H1 (cell line): ENCODE results near the gene MAPK8. TPM values are rescaled to one million over a fixed set of nuclear protein-coding genes. Genes with fewer than 3 reads are reported as not detected.
A peak's percentile ranks its signal among the peaks of the same experiment; 100 is the strongest.

Experiments
- CTCF ChIA-PET: fragments of 300-600 bp; sonication (Branson Sonifier 250); formaldehyde crosslinking; loops from one replicate; lab custom pipeline; 2021; ENCODE audit not compliant: partially characterized antibody; lab: Charles Lee
- POLR2A ChIA-PET: fragments of 300-600 bp; sonication (Branson Sonifier 250); formaldehyde crosslinking; loops from one replicate; lab custom pipeline; 2021; ENCODE audit warnings: inconsistent platforms; ENCODE audit not compliant: partially characterized antibody; lab: Charles Lee
- DNase-seq, 2 experiments: peaks; one replicate each; pipeline versions ENCODE4 v3.0.0 to v3.0.0-alpha.2; 2010 to 2022; ENCODE audit warnings: low spot score in 2 of 2, low read depth in 1 of 2, mixed read lengths in 1 of 2
- FAIRE-seq: peaks from 2 replicates; lab custom pipeline; 2011; peaks lifted over from hg19 to GRCh38; lab: Jason Lieb, UNC
- H2AFZ ChIP-seq: 2 replicates; pipeline ENCODE4 v1.8.1; 2012; ENCODE audit warnings: low read length, inconsistent platforms
- H2AK5ac ChIP-seq: 2 replicates; pipeline ENCODE4 v1.6.1; 2013; ENCODE audit warnings: low read depth, low read length
- H2BK120ac ChIP-seq: replicated peaks from 2 replicates; pipeline ENCODE3; 2013; ENCODE audit warnings: low read depth, low read length, inconsistent platforms
- H2BK12ac ChIP-seq: 2 replicates; pipeline ENCODE4 v1.6.1; 2013; ENCODE audit warnings: low read depth, low read length
- H2BK15ac ChIP-seq: 2 replicates; pipeline ENCODE4 v1.6.1; 2013; ENCODE audit warnings: low read length
- H2BK20ac ChIP-seq: 2 replicates; pipeline ENCODE4 v1.6.1; 2013; ENCODE audit warnings: low read length
- H2BK5ac ChIP-seq: 2 replicates; pipeline ENCODE4 v1.6.1; 2013; ENCODE audit warnings: low read depth, low read length
- H3K14ac ChIP-seq: 2 replicates; pipeline ENCODE4 v1.6.1; 2013; ENCODE audit warnings: inconsistent platforms; ENCODE audit not compliant: insufficient read length
- H3K18ac ChIP-seq: 2 replicates; pipeline ENCODE4 v1.6.1; 2013; ENCODE audit warnings: low read length; ENCODE audit errors: extremely low read depth
- H3K23ac ChIP-seq: 2 replicates; pipeline ENCODE4 v1.6.1; 2013; ENCODE audit warnings: inconsistent platforms; ENCODE audit not compliant: insufficient read length
- H3K23me2 ChIP-seq: 2 replicates; pipeline ENCODE4 v1.6.1; 2013; ENCODE audit warnings: low read depth, low read length
- H3K27ac ChIP-seq: 2 replicates; pipeline ENCODE4 v1.6.1; 2011; ENCODE audit warnings: low read depth, low read length, inconsistent platforms
- H3K27me3 ChIP-seq, 4 experiments: replicated peaks in 1 of 4; 1 replicate in 1 of 4; 2 replicates in 3 of 4; pipeline versions ENCODE4 v1.6.1 to v1.8.1; 2011 to 2013; ENCODE audit warnings: low read length in 3 of 4, mild to moderate bottlenecking in 3 of 4, inconsistent platforms in 2 of 4, mixed read lengths in 2 of 4, moderate library complexity in 1 of 4; ENCODE audit not compliant: control insufficient read depth in 3 of 4, insufficient read depth in 3 of 4; ENCODE audit errors: extremely low read depth in 1 of 4
- H3K36me3 ChIP-seq, 4 experiments: 2 replicates each; pipeline versions ENCODE4 v1.6.1 to v1.8.1; 2011 to 2013; ENCODE audit warnings: mild to moderate bottlenecking in 4 of 4, low read length in 3 of 4, moderate library complexity in 2 of 4, control low read depth in 1 of 4, inconsistent platforms in 1 of 4; ENCODE audit not compliant: insufficient read depth in 4 of 4, control insufficient read depth in 2 of 4
- H3K4ac ChIP-seq: replicated peaks from 2 replicates; pipeline ENCODE3; 2013; ENCODE audit warnings: low read length, low read depth, mixed read lengths, inconsistent platforms; ENCODE audit not compliant: insufficient read length
- H3K4me1 ChIP-seq, 4 experiments: replicated peaks in 1 of 4; 1 replicate in 1 of 4; 2 replicates in 3 of 4; pipeline versions ENCODE4 v1.6.1 to v1.8.1; 2011 to 2013; ENCODE audit warnings: low read length in 3 of 4, inconsistent platforms in 2 of 4, mixed read lengths in 1 of 4; ENCODE audit not compliant: insufficient read depth in 4 of 4, control insufficient read depth in 3 of 4
- H3K4me2 ChIP-seq, 2 experiments: 2 replicates each; pipeline versions ENCODE4 v1.6.1 to v1.8.1; 2011 to 2013; ENCODE audit warnings: low read depth in 2 of 2, low read length in 2 of 2, control low read depth in 1 of 2, inconsistent platforms in 1 of 2, mild to moderate bottlenecking in 1 of 2; ENCODE audit not compliant: insufficient read depth in 1 of 2
- H3K4me3 ChIP-seq, 4 experiments: fragments of 200-600, 300-600 bp in 1 of 4; sonication (generic), shearing (Covaris generic), sonication (Bioruptor Twin) in 1 of 4; 2 replicates each; pipeline versions ENCODE4 v1.5.1 to v1.8.1; 2011 to 2016; ENCODE audit warnings: low read length in 4 of 4, low read depth in 3 of 4, control low read depth in 2 of 4, inconsistent platforms in 2 of 4, mild to moderate bottlenecking in 2 of 4, mixed read lengths in 1 of 4, moderate library complexity in 1 of 4; ENCODE audit not compliant: insufficient read depth in 2 of 4; ENCODE audit errors: extremely low read depth in 1 of 4
- H3K56ac ChIP-seq: replicated peaks from 2 replicates; pipeline ENCODE3; 2013; ENCODE audit warnings: low read depth, mild to moderate bottlenecking, mixed read lengths, low read length, inconsistent platforms; ENCODE audit not compliant: insufficient read length
- H3K79me1 ChIP-seq: 2 replicates; pipeline ENCODE4 v1.6.1; 2013; ENCODE audit warnings: low read depth, low read length, control low read depth
- H3K79me2 ChIP-seq, 2 experiments: 2 replicates each; pipeline versions ENCODE4 v1.6.1 to v1.8.1; 2012 to 2013; ENCODE audit warnings: low read length in 2 of 2, mild to moderate bottlenecking in 2 of 2, inconsistent platforms in 1 of 2; ENCODE audit not compliant: insufficient read depth in 2 of 2, control insufficient read depth in 1 of 2
- H3K9ac ChIP-seq, 4 experiments: replicated peaks in 1 of 4; 1 replicate in 1 of 4; 2 replicates in 3 of 4; pipeline versions ENCODE4 v1.6.1 to v1.8.1; 2011 to 2013; ENCODE audit warnings: low read depth in 3 of 4, low read length in 3 of 4, control low read depth in 2 of 4, mild to moderate bottlenecking in 2 of 4, moderate library complexity in 2 of 4, inconsistent platforms in 1 of 4; ENCODE audit errors: extremely low read depth in 1 of 4
- H3K9me3 ChIP-seq, 2 experiments: 2 replicates each; pipeline versions ENCODE4 v1.6.1 to v1.8.1; 2012 to 2013; ENCODE audit warnings: mild to moderate bottlenecking in 2 of 2, moderate library complexity in 2 of 2, control low read depth in 1 of 2, inconsistent platforms in 1 of 2, low read depth in 1 of 2, low read length in 1 of 2, mixed read lengths in 1 of 2; ENCODE audit not compliant: insufficient read depth in 2 of 2
- H4K20me1 ChIP-seq, 2 experiments: replicated peaks in 1 of 2; 2 replicates each; pipeline versions ENCODE3 to v1.8.1; 2011 to 2013; ENCODE audit warnings: inconsistent platforms in 2 of 2, low read length in 2 of 2, mild to moderate bottlenecking in 1 of 2; ENCODE audit not compliant: insufficient read depth in 2 of 2, control insufficient read depth in 1 of 2
- H4K5ac ChIP-seq: 2 replicates; pipeline ENCODE4 v1.6.1; 2013; ENCODE audit warnings: low read length, low read depth, mixed read lengths, inconsistent platforms; ENCODE audit not compliant: insufficient read length
- H4K8ac ChIP-seq: 2 replicates; pipeline ENCODE4 v1.8.0; 2013; ENCODE audit warnings: mild to moderate bottlenecking, moderate library complexity, low read length, inconsistent platforms; ENCODE audit not compliant: insufficient read depth; ENCODE audit errors: extremely low read depth
- H4K91ac ChIP-seq: replicated peaks from 2 replicates; pipeline ENCODE3; 2013; ENCODE audit warnings: low read length, mixed read lengths, inconsistent platforms; ENCODE audit not compliant: insufficient read length
- WGBS, 2 experiments: shearing (Covaris generic) in 1 of 2; methylation state at CpG; one replicate each; pipeline versions ENCODE4 v1.1.6 to v1.1.7; 2013 to 2015; ENCODE audit warnings: low lambda C conversion rate in 2 of 2, mixed read lengths in 2 of 2, inconsistent platforms in 1 of 2, low coverage in 1 of 2, missing lambda C conversion rate in 1 of 2; ENCODE audit not compliant: insufficient replicate concordance in 2 of 2, insufficient coverage in 1 of 2, insufficient read length in 1 of 2; ENCODE audit errors: extremely low coverage in 1 of 2, missing lambda C conversion rate in 1 of 2; 5-methylcytosine and 5-hydroxymethylcytosine counted together
- polyA plus RNA-seq, 7 experiments: library from polyadenylated mRNA; depleted of rRNA in 3 of 7; stranded (reverse) in 5 of 7; unstranded in 2 of 7; fragments of >200 nt in 5 of 7; fragments of 200-250 nt in 2 of 7; gene quantifications; 1 replicate in 5 of 7; 2 replicates in 1 of 7; 4 replicates in 1 of 7; pipeline versions ENCODE4 v1.2.1 to v1.2.3, GENCODE V29; 2011 to 2013; ENCODE audit warnings: missing spikeins in 2 of 7, mixed read lengths in 2 of 7
- total RNA-seq: library from RNA; stranded (reverse); fragmentation: NEBNext Ultra II Directional; extraction: Animal tissue kit (Norgen Biotek cat#: 25700); gene quantifications from 2 replicates; pipeline ENCODE4 v1.2.1, GENCODE V29; 2021

MAPK8 gene
- total and polyA plus RNA-seq, 2 of the 8 experiments (the other 6 are each of a cell fraction or from before 2014, with no cell fraction given) = 23.3 to 71.3 TPM

DNA sequence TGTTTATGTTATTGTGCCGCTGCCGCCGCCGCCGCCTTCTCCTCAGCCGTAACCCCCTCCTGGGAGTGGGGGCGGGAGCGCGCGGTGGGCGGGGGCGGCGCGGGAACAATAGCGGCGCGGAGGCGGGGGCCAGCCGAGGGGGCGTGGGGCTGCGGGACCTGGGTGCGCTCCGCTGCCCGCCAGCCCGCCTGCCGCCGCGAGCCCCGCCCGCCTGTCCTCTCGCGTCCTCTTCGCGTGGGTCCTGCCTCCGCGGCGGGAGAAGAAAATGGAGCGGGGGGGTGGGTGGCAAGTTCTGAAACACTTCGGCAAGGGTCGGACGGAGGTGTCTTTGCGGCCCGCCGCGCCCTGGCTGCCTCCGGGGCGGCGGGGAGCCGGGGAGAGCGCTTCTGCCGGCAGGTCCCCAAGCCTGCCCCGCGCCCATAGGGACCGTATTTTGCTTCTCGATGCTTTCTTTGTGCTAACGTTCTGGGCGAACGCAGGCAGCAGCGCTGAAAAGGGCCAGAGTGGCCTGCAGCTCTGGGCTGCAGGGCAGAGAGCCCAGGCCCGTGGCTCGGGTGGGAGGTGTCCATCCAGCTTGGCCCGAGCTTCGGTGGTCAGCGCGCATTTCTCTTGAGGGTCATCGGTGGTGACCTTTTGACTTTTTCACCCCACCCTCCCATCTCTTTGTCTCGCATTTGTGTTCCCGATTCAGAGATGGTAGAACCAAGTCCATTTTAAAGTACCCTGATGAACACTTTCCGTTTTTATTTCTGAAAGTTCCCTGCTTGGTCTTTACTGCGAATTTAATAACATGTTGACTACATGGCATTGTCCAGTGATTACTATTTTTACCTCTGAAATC is 613 bp downstream of the MAPK8 start:
- no peak overlapping the region for H2BK15ac ChIP-seq
- peaks cover 0 to 6% of the 10 kb centered on the region in 2 experiments for H4K20me1 ChIP-seq
- no peaks in the 10 kb centered on the region; a peak in 1 of 7 replicates for H3K4me1 ChIP-seq
- DNase-seq (peak in 1 of 2 experiments; percentile 56), FAIRE-seq (no peak)
- WGBS, 2 experiments = 2% methylated on average over 19 of the region's 70 CpGs; no CpG with 5 or more reads in 1 of the 2 experiments
- H3K18ac ChIP-seq = 0 out of 2 replicates have a peak overlapping the region, but pooled peaks have one; percentile 74
- no peak overlapping the region for H2AFZ ChIP-seq
- peaks cover 5 to 50% of the 10 kb centered on the region in 2 experiments; a peak in 3 of 4 replicates for H3K79me2 ChIP-seq
- no peak overlapping the region for H2AK5ac ChIP-seq
- H3K4me2 ChIP-seq = peak overlapping the region; percentile 83 to 87
- H4K5ac ChIP-seq = peak overlapping the region; percentile 13
- H3K4ac ChIP-seq = no peak overlapping the region
- H3K27ac ChIP-seq = peak overlapping the region; percentile 72; the same call in 1 of the 2 replicates
- no peaks in the 10 kb centered on the region; the same call in 1 of the 2 replicates for H3K79me1 ChIP-seq
- ChIA-PET POLR2A (interaction anchor here (1.3 kb wide), 1 partner anchor 9 kb away, joined by 3 read pairs; no protein-coding TSS in a partner anchor), CTCF (interaction anchor here (1.3 kb wide), 1 partner anchor 9 kb away, joined by 3 read pairs; no protein-coding TSS in a partner anchor)
- no peaks in the 10 kb centered on the region for H3K27me3 ChIP-seq
- no peak overlapping the region for H2BK20ac ChIP-seq
- no peak overlapping the region for H2BK12ac ChIP-seq
- H3K23me2 ChIP-seq = peaks cover 4% of the 10 kb centered on the region
- H3K23ac ChIP-seq = no peak overlapping the region
- peak overlapping the region; percentile 82 to 89 (median 85) for H3K4me3 ChIP-seq
- no peak overlapping the region for H3K14ac ChIP-seq
- no peak overlapping the region for H4K91ac ChIP-seq
- H4K8ac ChIP-seq = peak overlapping the region; percentile 91
- H2BK120ac ChIP-seq = no peak overlapping the region
- no peak overlapping the region; the same call in 1 of the 2 replicates for H2BK5ac ChIP-seq
- no peaks in the 10 kb centered on the region for H3K36me3 ChIP-seq
- H3K9ac ChIP-seq = peak overlapping the region; percentile 77 to 91 (median 86)
- no peaks in the 10 kb centered on the region for H3K9me3 ChIP-seq
- no peak overlapping the region for H3K56ac ChIP-seq
